ENCODE results near the gene NEO1. TPM values are rescaled to one million over a fixed set of nuclear protein-coding genes. Genes with fewer than 3 reads are reported as not detected.

Gene NEO1
- total and polyA plus RNA-seq, 2 of the 13 experiments (the other 11 are each of a cell fraction or from before 2014, with no cell fraction given) = 8.4 to 11.0 TPM

DNA sequence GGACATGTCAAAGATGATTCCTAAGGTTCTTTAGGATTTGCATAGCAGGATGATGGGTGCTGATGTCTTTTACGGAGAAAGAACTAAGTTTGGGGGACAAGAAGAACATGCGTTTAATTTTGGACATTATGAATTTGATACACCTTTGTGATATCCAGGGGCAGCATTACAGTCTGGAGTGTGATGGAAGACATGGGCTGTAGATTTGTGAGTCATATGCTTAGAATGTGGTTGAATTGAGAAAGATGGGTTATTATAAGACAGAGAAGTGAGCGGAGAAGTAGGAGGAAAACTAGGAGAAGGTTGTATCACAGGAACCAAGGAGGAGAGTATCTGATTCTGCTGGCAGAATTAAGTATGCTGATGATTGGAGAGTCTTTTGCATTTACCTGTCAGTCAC is 20.6 kb downstream of the NEO1 start (continued):
- TF ChIP-seq MED13 (CRISPR knock-in tag; IDR thresholded peaks at IDR 0.05) (no peak), ZNF598 (CRISPR knock-in tag; IDR thresholded peaks at IDR 0.05; ENCODE audit: borderline replicate concordance) (no peak), ZNF670 (CRISPR knock-in tag; IDR thresholded peaks at IDR 0.05; ENCODE audit: borderline replicate concordance) (no peak), FOXK2 (IDR thresholded peaks at IDR 0.05) (no peak), ZNF891 (CRISPR knock-in tag; IDR thresholded peaks at IDR 0.05) (no peak), MATR3 (CRISPR knock-in tag; IDR thresholded peaks at IDR 0.05) (no peak), NFE2 (CRISPR knock-in tag; IDR thresholded peaks at IDR 0.05) (no peak)
- TF ChIP-seq, protein P1, sequence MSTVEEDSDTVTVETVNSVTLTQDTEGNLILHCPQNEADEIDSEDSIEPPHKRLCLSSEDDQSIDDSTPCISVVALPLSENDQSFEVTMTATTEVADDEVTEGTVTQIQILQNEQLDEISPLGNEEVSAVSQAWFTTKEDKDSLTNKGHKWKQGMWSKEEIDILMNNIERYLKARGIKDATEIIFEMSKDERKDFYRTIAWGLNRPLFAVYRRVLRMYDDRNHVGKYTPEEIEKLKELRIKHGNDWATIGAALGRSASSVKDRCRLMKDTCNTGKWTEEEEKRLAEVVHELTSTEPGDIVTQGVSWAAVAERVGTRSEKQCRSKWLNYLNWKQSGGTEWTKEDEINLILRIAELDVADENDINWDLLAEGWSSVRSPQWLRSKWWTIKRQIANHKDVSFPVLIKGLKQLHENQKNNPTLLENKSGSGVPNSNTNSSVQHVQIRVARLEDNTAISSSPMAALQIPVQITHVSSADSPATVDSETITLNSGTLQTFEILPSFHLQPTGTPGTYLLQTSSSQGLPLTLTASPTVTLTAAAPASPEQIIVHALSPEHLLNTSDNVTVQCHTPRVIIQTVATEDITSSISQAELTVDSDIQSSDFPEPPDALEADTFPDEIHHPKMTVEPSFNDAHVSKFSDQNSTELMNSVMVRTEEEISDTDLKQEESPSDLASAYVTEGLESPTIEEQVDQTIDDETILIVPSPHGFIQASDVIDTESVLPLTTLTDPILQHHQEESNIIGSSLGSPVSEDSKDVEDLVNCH (CRISPR knock-in tag; IDR thresholded peaks at IDR 0.05) = no peak

DNA sequence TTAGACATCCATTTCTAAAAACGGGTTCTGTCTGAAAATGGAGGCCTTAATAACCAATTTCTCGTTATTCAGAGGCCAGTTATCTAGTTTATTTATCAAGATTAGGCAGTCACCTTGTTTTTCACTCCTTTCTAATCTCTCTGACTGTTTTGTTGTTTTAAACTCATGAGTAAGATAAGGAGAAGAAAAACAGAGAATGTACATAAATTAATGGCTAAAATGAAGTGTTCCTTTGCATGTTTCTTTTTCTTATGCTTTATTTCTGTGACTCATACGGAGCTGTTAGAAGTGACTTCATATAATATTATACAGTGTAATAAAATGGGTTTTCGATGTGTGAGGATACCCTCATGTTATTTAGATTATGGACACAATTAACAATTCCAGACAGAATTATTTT is 22.0 kb downstream of the NEO1 start:
- CTCF ChIA-PET (ENCODE audit: low intra/inter-chr PET ratio, low total read pairs) = no interaction called here

More for the DNA sequence above, 22.0 kb downstream of the NEO1 start:
- TF ChIP-seq, protein P2, sequence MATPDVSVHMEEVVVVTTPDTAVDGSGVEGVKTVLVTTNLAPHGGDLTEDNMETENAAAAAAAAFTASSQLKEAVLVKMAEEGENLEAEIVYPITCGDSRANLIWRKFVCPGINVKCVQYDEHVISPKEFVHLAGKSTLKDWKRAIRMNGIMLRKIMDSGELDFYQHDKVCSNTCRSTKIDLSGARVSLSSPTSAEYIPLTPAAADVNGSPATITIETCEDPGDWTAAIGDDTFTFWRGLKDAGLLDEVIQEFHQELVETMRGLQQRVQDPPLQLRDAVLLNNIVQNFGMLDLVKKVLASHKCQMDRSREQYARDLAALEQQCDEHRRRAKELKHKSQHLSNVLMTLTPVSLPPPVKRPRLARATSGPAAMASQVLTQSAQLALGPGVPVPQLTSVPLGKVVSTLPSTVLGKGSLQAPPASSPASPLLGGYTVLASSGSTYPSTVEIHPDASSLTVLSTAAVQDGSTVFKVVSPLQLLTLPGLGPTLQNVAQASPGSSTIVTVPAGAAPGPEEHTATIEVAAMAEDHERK (CRISPR knock-in tag; IDR thresholded peaks at IDR 0.05; ENCODE audit: low read depth) = no peak
- TF ChIP-seq JARID2 (CRISPR knock-in tag; IDR thresholded peaks at IDR 0.05; ENCODE audit: insufficient replicate concordance) = no peak
- no peaks in the 10 kb centered on the region for H4K20me1 ChIP-seq (ENCODE audit: insufficient read depth, low read length)
- POLR2A ChIA-PET = no interaction called here
- ATAC-seq (no peak), FAIRE-seq (no peak), DNase-seq (ENCODE audit: low spot score) (no peak)
- H3K4me1 ChIP-seq (ENCODE audit: insufficient read depth, low read length) = peaks cover 12% of the 10 kb centered on the region
- H3K4me2 ChIP-seq (ENCODE audit: low read depth, low read length) = no peak overlapping the region
- no peak overlapping the region for H2AFZ ChIP-seq (ENCODE audit: low read length)
- in situ Hi-C loops (cut with HindIII; ENCODE audit: extremely low pct_ligation_motif_present, low pct_unique_long_range_greater_than_20kb) = no loop called here
- BruUV-seq (replicated peaks) = no TSS peak
- no peaks in the 10 kb centered on the region for H3K9me3 ChIP-seq (ENCODE audit: low read length)
- no peaks in the 10 kb centered on the region for H3K27me3 ChIP-seq (ENCODE audit: control insufficient read depth in 1 of 2, insufficient read depth in 2 of 2, low read length in 2 of 2)
- WGBS (ENCODE audit: low lambda C conversion rate) = 45% methylated on average over 4 of the region's 4 CpGs
- no peak overlapping the region for H3K27ac ChIP-seq (ENCODE audit: extremely low read length, insufficient read depth, low read length)
- no peaks in the 10 kb centered on the region for H3K36me3 ChIP-seq (replicated peaks in 1 of 2; ENCODE audit: control insufficient read depth in 1 of 2, insufficient read depth in 2 of 2, low read length in 2 of 2)
- intact Hi-C loops (cut with micrococcal nuclease; ENCODE audit: unreplicated experiment) = no loop called here
- H3K4me3 ChIP-seq (replicated peaks in 1 of 3; ENCODE audit: insufficient read depth in 1 of 3, low read depth in 2 of 3, low read length in 3 of 3) = no peak overlapping the region
- H3K79me2 ChIP-seq (ENCODE audit: insufficient read depth, low read length) = no peaks in the 10 kb centered on the region
- no peak overlapping the region for H3K9ac ChIP-seq (ENCODE audit: insufficient read depth, low read depth, low read length)
